B cell (primary cell): ENCODE data around the gene ABI3BP. TPM values are rescaled to one million over a fixed set of nuclear protein-coding genes. Genes with fewer than 3 reads are reported as not detected.

Experiments
- ATAC-seq: fragments of 200-7000 bp; cut with Tn5 transposase; one replicate; pipeline ENCODE4 v1.10.0; 2021; ENCODE audit warnings: low read depth, mild to moderate bottlenecking, moderate number of reproducible peaks, moderate library complexity
- CTCF ChIA-PET: fragments of 350-600 bp; sonication (Branson Sonifier 250); formaldehyde crosslinking; loops from one replicate; lab custom pipeline; 2021; ENCODE audit warnings: antibody characterized with exemption, inconsistent platforms; lab: Charles Lee
- POLR2A ChIA-PET: fragments of 350-600 bp; sonication (Branson Sonifier 250); formaldehyde crosslinking; loops from one replicate; lab custom pipeline; 2021; ENCODE audit warnings: antibody characterized with exemption; lab: Charles Lee
- DNase-seq: peaks from one replicate; pipeline ENCODE4 v3.0.0; 2013
- H2AFZ ChIP-seq: 2 replicates; pipeline ENCODE4 v1.6.1; 2012; ENCODE audit warnings: mild to moderate bottlenecking, low read depth, low read length; ENCODE audit not compliant: insufficient read depth, poor library complexity, severe bottlenecking
- H3K27ac ChIP-seq, 2 donors: 1 replicate in 1 of 2; 2 replicates in 1 of 2; pipeline ENCODE4 v1.5.1; 2012 to 2013; ENCODE audit warnings: low read length in 2 of 2, mild to moderate bottlenecking in 2 of 2, moderate library complexity in 1 of 2
- H3K27me3 ChIP-seq, 4 experiments: fragments of 200-600 bp in 1 of 4; sonication (generic) in 1 of 4; replicated peaks in 1 of 4; 1 replicate in 2 of 4; 2 replicates in 2 of 4; pipeline versions ENCODE4 v1.6.1 to v1.7.0; 2013 to 2016; ENCODE audit warnings: low read length in 3 of 4, mild to moderate bottlenecking in 2 of 4, mixed read lengths in 1 of 4, moderate library complexity in 1 of 4; ENCODE audit not compliant: insufficient read depth in 4 of 4, control insufficient read depth in 3 of 4; ENCODE audit errors: control extremely low read depth in 1 of 4
- H3K36me3 ChIP-seq, 2 experiments: replicated peaks in 1 of 2; 1 replicate in 1 of 2; 2 replicates in 1 of 2; pipeline versions ENCODE4 v1.6.1 to v1.7.1; 2013; ENCODE audit warnings: low read length in 1 of 2; ENCODE audit not compliant: insufficient read depth in 2 of 2, control insufficient read depth in 1 of 2; ENCODE audit errors: control extremely low read depth in 1 of 2, extremely low read depth in 1 of 2
- H3K4me1 ChIP-seq, 2 donors: fragments of 200-600 bp in 1 of 2; sonication (generic) in 1 of 2; 1 replicate in 1 of 2; 2 replicates in 1 of 2; pipeline versions ENCODE4 v1.5.1 to v1.6.1; 2013 to 2017; ENCODE audit warnings: low read length in 2 of 2; ENCODE audit not compliant: control insufficient read depth in 2 of 2, insufficient read depth in 2 of 2
- H3K4me2 ChIP-seq: replicated peaks from 2 replicates; pipeline ENCODE3; 2012; ENCODE audit warnings: mild to moderate bottlenecking, low read depth, low read length; ENCODE audit not compliant: poor library complexity, severe bottlenecking
- H3K4me3 ChIP-seq, 5 experiments: fragments of 200-600 bp in 1 of 5; sonication (generic) in 1 of 5; 1 replicate in 3 of 5; 2 replicates in 2 of 5; pipeline versions ENCODE4 v1.5.1 to v1.7.0; 2011 to 2016; ENCODE audit warnings: low read length in 4 of 5, mild to moderate bottlenecking in 4 of 5, low read depth in 2 of 5, control low read depth in 1 of 5, moderate library complexity in 1 of 5; ENCODE audit not compliant: insufficient read depth in 1 of 5; ENCODE audit errors: control extremely low read depth in 1 of 5, extremely low read depth in 1 of 5
- H3K79me2 ChIP-seq: fragments of 200-600 bp; sonication (generic); one replicate; pipeline ENCODE4 v1.6.0; 2016; ENCODE audit warnings: low read length; ENCODE audit not compliant: control insufficient read depth, insufficient read depth
- H3K9ac ChIP-seq: fragments of 200-600 bp; sonication (generic); 2 replicates; pipeline ENCODE4 v1.6.1; 2017; ENCODE audit warnings: mild to moderate bottlenecking, low read length, moderate library complexity
- H3K9me3 ChIP-seq, 3 donors: one replicate each; pipeline versions ENCODE4 v1.6.1 to v1.7.1; 2013; ENCODE audit warnings: low read length in 2 of 3; ENCODE audit not compliant: control insufficient read depth in 2 of 3, insufficient read depth in 1 of 3; ENCODE audit errors: control extremely low read depth in 1 of 3
- H4K20me1 ChIP-seq: 2 replicates; pipeline ENCODE4 v1.6.0; 2012; ENCODE audit warnings: mild to moderate bottlenecking, low read length; ENCODE audit not compliant: insufficient read depth, control insufficient read depth, poor library complexity, severe bottlenecking
- H3K27ac Mint-ChIP-seq: one replicate; pipeline ENCODE4 v1.8.0; 2021; ENCODE audit warnings: mixed read lengths
- H3K27me3 Mint-ChIP-seq: one replicate; pipeline ENCODE4 v1.8.0; 2021; ENCODE audit warnings: mixed read lengths
- H3K4me1 Mint-ChIP-seq: one replicate; pipeline ENCODE4 v1.8.0; 2021; ENCODE audit warnings: mixed read lengths
- H3K4me3 Mint-ChIP-seq: one replicate; pipeline ENCODE4 v1.8.0; 2021; ENCODE audit warnings: mixed read lengths
- H3K9me3 Mint-ChIP-seq: one replicate; pipeline ENCODE4 v1.8.0; 2022; ENCODE audit warnings: mixed read lengths; ENCODE audit not compliant: insufficient read depth
- CTCF ChIP-seq: fragments of 200-600 bp; IDR thresholded peaks from one replicate; pipeline ENCODE4 v1.8.0; 2022; ENCODE audit warnings: antibody characterized with exemption, mild to moderate bottlenecking
- EZH2 ChIP-seq: IDR thresholded peaks from 2 replicates; pipeline ENCODE4 v1.6.1; 2012; ENCODE audit warnings: borderline replicate concordance, low read depth, mild to moderate bottlenecking, moderate library complexity, low read length; ENCODE audit not compliant: insufficient read depth, poor library complexity, severe bottlenecking
- WGBS: methylation state at CpG from one replicate; pipeline ENCODE4 v1.1.5; 2013; ENCODE audit warnings: missing lambda C conversion rate; ENCODE audit not compliant: insufficient coverage; 5-methylcytosine and 5-hydroxymethylcytosine counted together
- intact Hi-C: fragments of 100-400 bp; cut with micrococcal nuclease; formaldehyde crosslinking; loops from one replicate; pipeline ENCODE4 v1.10.0; 2022
- polyA plus RNA-seq: library from polyadenylated mRNA; depleted of rRNA; stranded (reverse); fragments of >200 nt; gene quantifications from 2 replicates; pipeline ENCODE4 v1.2.3, GENCODE V29; 2012
- total RNA-seq, 2 donors: library from RNA; stranded (reverse); fragments of 120-200 nt in 1 of 2; gene quantifications; 1 replicate in 1 of 2; 2 replicates in 1 of 2; pipeline versions ENCODE4 v1.2.3 to v1.2.4, GENCODE V29; 2013 to 2022

ABI3BP gene
- total and polyA plus RNA-seq, 2 donors (not counting 1 experiment from before 2014, with no cell fraction given): not detected

- intact Hi-C loops: no loop called here
- no peak overlapping the region for H3K27ac ChIP-seq
- no peak overlapping the region for H3K4me3 ChIP-seq
- H3K4me3 Mint-ChIP-seq: no peak overlapping the region
- H3K27me3 ChIP-seq: no peaks in the 10 kb centered on the region
- H3K9ac ChIP-seq: no peak overlapping the region
- TF ChIP-seq EZH2 (no peak), CTCF (no peak)
- DNase-seq (no peak), ATAC-seq (no peak)
- H4K20me1 ChIP-seq: no peaks in the 10 kb centered on the region
- CTCF ChIA-PET: no interaction called here
- no peaks in the 10 kb centered on the region for H3K9me3 Mint-ChIP-seq
- POLR2A ChIA-PET: no interaction called here
- no peaks in the 10 kb centered on the region for H3K36me3 ChIP-seq
- H3K4me2 ChIP-seq: no peak overlapping the region
- H2AFZ ChIP-seq: no peak overlapping the region
- WGBS: no CpG with 5 or more reads among the region's 2 CpGs
- H3K27ac Mint-ChIP-seq: no peak overlapping the region
- H3K4me1 ChIP-seq: no peaks in the 10 kb centered on the region
- peaks cover 4% of the 10 kb centered on the region for H3K27me3 Mint-ChIP-seq
- no peaks in the 10 kb centered on the region for H3K9me3 ChIP-seq
- H3K4me1 Mint-ChIP-seq: no peaks in the 10 kb centered on the region
- H3K79me2 ChIP-seq: no peaks in the 10 kb centered on the region
These were observed 123.4 kb downstream of the ABI3BP start for GRCh38 chr3:100869787-100870186.

- TF ChIP-seq CTCF (no peak), EZH2 (no peak)
- 94% methylated on average over 3 of the region's 3 CpGs for WGBS
- Mint-ChIP-seq H3K27ac (no peak overlapping the region), H3K9me3 (no peaks in the 10 kb centered on the region), H3K27me3 (peaks cover 4% of the 10 kb centered on the region), H3K4me3 (no peak overlapping the region), H3K4me1 (no peaks in the 10 kb centered on the region)
- Histone ChIP-seq H3K27me3 (no peaks in the 10 kb centered on the region), H3K4me1 (no peaks in the 10 kb centered on the region), H3K79me2 (no peaks in the 10 kb centered on the region), H3K9ac (no peak overlapping the region), H3K9me3 (no peaks in the 10 kb centered on the region), H3K27ac (no peak overlapping the region), H3K4me2 (no peak overlapping the region), H3K36me3 (no peaks in the 10 kb centered on the region), H4K20me1 (no peaks in the 10 kb centered on the region), H2AFZ (no peak overlapping the region), H3K4me3 (no peak overlapping the region)
- no peak for DNase-seq
- POLR2A ChIA-PET: no interaction called here
- intact Hi-C loops: no loop called here
- ATAC-seq: no peak
- CTCF ChIA-PET: no interaction called here
These were observed 124.3 kb downstream of the ABI3BP start for GRCh38 chr3:100868894-100869293.
